B cell (primary cell): Measurements from ENCODE around the gene TMEM63A.

Experiments used
- EZH2 ChIP-seq: IDR thresholded peaks from 2 replicates; pipeline ENCODE4 v1.6.1; 2012; ENCODE audit warnings: borderline replicate concordance, low read depth, mild to moderate bottlenecking, moderate library complexity, low read length; ENCODE audit not compliant: insufficient read depth, poor library complexity, severe bottlenecking
- TF ChIP-seq, protein P1 (sequence below): fragments of 200-600 bp; IDR thresholded peaks from one replicate; pipeline ENCODE4 v1.8.0; 2022; ENCODE audit warnings: antibody characterized with exemption, mild to moderate bottlenecking

DNA sequence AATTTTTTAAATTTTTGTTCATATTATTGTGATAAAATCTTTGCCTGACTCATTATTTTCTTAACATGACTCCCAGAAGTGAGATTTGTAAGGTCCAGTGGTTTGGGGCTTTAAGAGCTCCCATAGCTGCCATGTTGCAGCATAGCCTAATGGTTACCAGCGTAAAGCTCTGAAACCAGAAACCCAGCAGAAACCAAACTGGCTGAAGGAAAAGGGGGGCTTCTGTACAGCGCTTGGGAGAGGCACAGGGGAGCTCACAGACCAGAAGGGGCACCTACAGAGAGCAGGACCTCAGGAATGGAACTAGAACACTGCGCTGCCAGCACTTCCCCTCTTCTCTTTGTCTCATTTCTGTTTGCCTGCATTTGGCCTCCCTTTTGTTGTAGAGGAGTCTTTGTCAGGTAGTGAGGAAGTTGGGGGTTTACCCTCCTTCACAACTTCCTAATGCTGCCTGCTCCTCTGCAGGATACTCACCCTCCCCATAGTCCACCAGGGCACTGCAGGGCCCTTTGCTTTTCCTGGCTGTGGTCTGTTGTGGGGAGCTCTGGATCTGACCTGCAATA, 44.5 kb upstream of the TMEM63A start:
- TF ChIP-seq, protein P1, sequence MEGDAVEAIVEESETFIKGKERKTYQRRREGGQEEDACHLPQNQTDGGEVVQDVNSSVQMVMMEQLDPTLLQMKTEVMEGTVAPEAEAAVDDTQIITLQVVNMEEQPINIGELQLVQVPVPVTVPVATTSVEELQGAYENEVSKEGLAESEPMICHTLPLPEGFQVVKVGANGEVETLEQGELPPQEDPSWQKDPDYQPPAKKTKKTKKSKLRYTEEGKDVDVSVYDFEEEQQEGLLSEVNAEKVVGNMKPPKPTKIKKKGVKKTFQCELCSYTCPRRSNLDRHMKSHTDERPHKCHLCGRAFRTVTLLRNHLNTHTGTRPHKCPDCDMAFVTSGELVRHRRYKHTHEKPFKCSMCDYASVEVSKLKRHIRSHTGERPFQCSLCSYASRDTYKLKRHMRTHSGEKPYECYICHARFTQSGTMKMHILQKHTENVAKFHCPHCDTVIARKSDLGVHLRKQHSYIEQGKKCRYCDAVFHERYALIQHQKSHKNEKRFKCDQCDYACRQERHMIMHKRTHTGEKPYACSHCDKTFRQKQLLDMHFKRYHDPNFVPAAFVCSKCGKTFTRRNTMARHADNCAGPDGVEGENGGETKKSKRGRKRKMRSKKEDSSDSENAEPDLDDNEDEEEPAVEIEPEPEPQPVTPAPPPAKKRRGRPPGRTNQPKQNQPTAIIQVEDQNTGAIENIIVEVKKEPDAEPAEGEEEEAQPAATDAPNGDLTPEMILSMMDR = no peak
- TF ChIP-seq EZH2 = no peak
